H1 (cell line): ENCODE data around the gene COL25A1. TPM values are rescaled to one million over a fixed set of nuclear protein-coding genes. Genes with fewer than 3 reads are reported as not detected.

ENCODE experiments used
- HDAC6 ChIP-seq: IDR thresholded peaks from one replicate; pipeline ENCODE4 v1.7.1; 2012; ENCODE audit warnings: low read depth, mild to moderate bottlenecking, inconsistent platforms, low read length, moderate library complexity
- MAFK ChIP-seq: IDR thresholded peaks from 2 replicates; pipeline ENCODE4 v1.6.1; 2012; ENCODE audit warnings: low read depth, mild to moderate bottlenecking, improper control_type of control experiment, low read length
- POLR2A ChIP-seq, 2 experiments: IDR thresholded peaks; 1 replicate in 1 of 2; 2 replicates in 1 of 2; pipeline ENCODE4 v1.6.1; 2011; ENCODE audit warnings: low read depth in 2 of 2, low read length in 2 of 2, mild to moderate bottlenecking in 2 of 2; ENCODE audit errors: control extremely low read depth in 1 of 2
- RAD21 ChIP-seq, 2 experiments: IDR thresholded peaks in 1 of 2; conservative IDR thresholded peaks in 1 of 2; 2 replicates each; pipeline ENCODE4 v1.6.1; 2011; ENCODE audit warnings: low read depth in 2 of 2, low read length in 2 of 2, improper control_type of control experiment in 1 of 2, inconsistent platforms in 1 of 2, mild to moderate bottlenecking in 1 of 2, moderate library complexity in 1 of 2
- RNF2 ChIP-seq: fragments of 200-900, 300-1000 bp; sonication (generic); IDR thresholded peaks from 2 replicates; pipeline ENCODE4 v1.7.1; 2016; ENCODE audit warnings: borderline replicate concordance, low read depth, mild to moderate bottlenecking, antibody characterized with exemption, low read length; ENCODE audit not compliant: poor library complexity, severe bottlenecking; ENCODE audit errors: missing control alignments
- SIX5 ChIP-seq: IDR thresholded peaks from 2 replicates; pipeline ENCODE4 v1.6.1; 2011; ENCODE audit warnings: mild to moderate bottlenecking, low read depth, low read length
- TBP ChIP-seq: IDR thresholded peaks from 2 replicates; pipeline ENCODE4 v1.6.1; 2011; ENCODE audit warnings: low read depth, low read length, improper control_type of control experiment
- polyA plus RNA-seq, 7 experiments: library from polyadenylated mRNA; depleted of rRNA in 3 of 7; stranded (reverse) in 5 of 7; unstranded in 2 of 7; fragments of >200 nt in 5 of 7; fragments of 200-250 nt in 2 of 7; gene quantifications; 1 replicate in 5 of 7; 2 replicates in 1 of 7; 4 replicates in 1 of 7; pipeline versions ENCODE4 v1.2.1 to v1.2.3, GENCODE V29; 2011 to 2013; ENCODE audit warnings: missing spikeins in 2 of 7, mixed read lengths in 2 of 7
- total RNA-seq: library from RNA; stranded (reverse); fragmentation: NEBNext Ultra II Directional; extraction: Animal tissue kit (Norgen Biotek cat#: 25700); gene quantifications from 2 replicates; pipeline ENCODE4 v1.2.1, GENCODE V29; 2021
- TF ChIP-seq, protein P1 (sequence below): fragments of 300-600 bp; sonication (generic); IDR thresholded peaks from 2 replicates; pipeline ENCODE4 v1.7.1; 2012; ENCODE audit warnings: low read length, moderate library complexity, mild to moderate bottlenecking, inconsistent platforms; ENCODE audit not compliant: insufficient replicate concordance
- TF ChIP-seq, protein P2 (sequence below): IDR thresholded peaks from 2 replicates; pipeline ENCODE4 v1.6.1; 2012; ENCODE audit warnings: low read length, inconsistent platforms

The COL25A1 gene
- total and polyA plus RNA-seq, 2 of the 8 experiments (the other 6 are each of a cell fraction or from before 2014, with no cell fraction given) = 1.1 to 8.3 TPM

DNA sequence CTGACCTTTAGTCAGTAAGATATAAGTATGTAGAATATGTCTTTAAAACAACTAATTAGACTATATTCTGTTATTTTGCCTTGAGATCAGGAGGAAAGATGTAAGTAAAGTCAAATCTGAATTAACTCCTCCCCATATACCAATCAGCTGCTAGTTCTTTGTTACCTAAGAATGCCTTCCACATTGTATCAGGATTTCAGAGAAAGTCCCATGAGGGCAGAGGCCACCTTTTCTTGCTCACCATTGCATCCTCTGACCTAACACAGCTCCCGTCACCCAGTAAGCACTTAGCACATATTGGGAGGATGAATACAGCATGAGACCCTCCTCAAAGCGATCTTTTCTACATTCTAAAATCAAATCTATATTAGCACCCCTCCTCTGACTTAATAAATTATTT lies 87.0 kb downstream of the COL25A1 start (continued):
- TF ChIP-seq, protein P1, sequence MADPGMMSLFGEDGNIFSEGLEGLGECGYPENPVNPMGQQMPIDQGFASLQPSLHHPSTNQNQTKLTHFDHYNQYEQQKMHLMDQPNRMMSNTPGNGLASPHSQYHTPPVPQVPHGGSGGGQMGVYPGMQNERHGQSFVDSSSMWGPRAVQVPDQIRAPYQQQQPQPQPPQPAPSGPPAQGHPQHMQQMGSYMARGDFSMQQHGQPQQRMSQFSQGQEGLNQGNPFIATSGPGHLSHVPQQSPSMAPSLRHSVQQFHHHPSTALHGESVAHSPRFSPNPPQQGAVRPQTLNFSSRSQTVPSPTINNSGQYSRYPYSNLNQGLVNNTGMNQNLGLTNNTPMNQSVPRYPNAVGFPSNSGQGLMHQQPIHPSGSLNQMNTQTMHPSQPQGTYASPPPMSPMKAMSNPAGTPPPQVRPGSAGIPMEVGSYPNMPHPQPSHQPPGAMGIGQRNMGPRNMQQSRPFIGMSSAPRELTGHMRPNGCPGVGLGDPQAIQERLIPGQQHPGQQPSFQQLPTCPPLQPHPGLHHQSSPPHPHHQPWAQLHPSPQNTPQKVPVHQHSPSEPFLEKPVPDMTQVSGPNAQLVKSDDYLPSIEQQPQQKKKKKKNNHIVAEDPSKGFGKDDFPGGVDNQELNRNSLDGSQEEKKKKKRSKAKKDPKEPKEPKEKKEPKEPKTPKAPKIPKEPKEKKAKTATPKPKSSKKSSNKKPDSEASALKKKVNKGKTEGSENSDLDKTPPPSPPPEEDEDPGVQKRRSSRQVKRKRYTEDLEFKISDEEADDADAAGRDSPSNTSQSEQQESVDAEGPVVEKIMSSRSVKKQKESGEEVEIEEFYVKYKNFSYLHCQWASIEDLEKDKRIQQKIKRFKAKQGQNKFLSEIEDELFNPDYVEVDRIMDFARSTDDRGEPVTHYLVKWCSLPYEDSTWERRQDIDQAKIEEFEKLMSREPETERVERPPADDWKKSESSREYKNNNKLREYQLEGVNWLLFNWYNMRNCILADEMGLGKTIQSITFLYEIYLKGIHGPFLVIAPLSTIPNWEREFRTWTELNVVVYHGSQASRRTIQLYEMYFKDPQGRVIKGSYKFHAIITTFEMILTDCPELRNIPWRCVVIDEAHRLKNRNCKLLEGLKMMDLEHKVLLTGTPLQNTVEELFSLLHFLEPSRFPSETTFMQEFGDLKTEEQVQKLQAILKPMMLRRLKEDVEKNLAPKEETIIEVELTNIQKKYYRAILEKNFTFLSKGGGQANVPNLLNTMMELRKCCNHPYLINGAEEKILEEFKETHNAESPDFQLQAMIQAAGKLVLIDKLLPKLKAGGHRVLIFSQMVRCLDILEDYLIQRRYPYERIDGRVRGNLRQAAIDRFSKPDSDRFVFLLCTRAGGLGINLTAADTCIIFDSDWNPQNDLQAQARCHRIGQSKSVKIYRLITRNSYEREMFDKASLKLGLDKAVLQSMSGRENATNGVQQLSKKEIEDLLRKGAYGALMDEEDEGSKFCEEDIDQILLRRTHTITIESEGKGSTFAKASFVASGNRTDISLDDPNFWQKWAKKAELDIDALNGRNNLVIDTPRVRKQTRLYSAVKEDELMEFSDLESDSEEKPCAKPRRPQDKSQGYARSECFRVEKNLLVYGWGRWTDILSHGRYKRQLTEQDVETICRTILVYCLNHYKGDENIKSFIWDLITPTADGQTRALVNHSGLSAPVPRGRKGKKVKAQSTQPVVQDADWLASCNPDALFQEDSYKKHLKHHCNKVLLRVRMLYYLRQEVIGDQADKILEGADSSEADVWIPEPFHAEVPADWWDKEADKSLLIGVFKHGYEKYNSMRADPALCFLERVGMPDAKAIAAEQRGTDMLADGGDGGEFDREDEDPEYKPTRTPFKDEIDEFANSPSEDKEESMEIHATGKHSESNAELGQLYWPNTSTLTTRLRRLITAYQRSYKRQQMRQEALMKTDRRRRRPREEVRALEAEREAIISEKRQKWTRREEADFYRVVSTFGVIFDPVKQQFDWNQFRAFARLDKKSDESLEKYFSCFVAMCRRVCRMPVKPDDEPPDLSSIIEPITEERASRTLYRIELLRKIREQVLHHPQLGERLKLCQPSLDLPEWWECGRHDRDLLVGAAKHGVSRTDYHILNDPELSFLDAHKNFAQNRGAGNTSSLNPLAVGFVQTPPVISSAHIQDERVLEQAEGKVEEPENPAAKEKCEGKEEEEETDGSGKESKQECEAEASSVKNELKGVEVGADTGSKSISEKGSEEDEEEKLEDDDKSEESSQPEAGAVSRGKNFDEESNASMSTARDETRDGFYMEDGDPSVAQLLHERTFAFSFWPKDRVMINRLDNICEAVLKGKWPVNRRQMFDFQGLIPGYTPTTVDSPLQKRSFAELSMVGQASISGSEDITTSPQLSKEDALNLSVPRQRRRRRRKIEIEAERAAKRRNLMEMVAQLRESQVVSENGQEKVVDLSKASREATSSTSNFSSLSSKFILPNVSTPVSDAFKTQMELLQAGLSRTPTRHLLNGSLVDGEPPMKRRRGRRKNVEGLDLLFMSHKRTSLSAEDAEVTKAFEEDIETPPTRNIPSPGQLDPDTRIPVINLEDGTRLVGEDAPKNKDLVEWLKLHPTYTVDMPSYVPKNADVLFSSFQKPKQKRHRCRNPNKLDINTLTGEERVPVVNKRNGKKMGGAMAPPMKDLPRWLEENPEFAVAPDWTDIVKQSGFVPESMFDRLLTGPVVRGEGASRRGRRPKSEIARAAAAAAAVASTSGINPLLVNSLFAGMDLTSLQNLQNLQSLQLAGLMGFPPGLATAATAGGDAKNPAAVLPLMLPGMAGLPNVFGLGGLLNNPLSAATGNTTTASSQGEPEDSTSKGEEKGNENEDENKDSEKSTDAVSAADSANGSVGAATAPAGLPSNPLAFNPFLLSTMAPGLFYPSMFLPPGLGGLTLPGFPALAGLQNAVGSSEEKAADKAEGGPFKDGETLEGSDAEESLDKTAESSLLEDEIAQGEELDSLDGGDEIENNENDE = no peak
- TF ChIP-seq TBP (no peak), HDAC6 (no peak), SIX5 (no peak), MAFK (no peak), POLR2A (IDR thresholded peaks at IDR 0.05; ENCODE audit: control extremely low read depth in 1 of 2, low read depth in 2 of 2, low read length in 2 of 2) (no peak), RNF2 (no peak), RAD21 (IDR thresholded peaks at IDR 0.05 in 1 of 2, conservative IDR thresholded peaks at IDR 0.05 in 1 of 2; ENCODE audit: low read depth in 2 of 2, low read length in 2 of 2) (no peak)
- TF ChIP-seq, protein P2, sequence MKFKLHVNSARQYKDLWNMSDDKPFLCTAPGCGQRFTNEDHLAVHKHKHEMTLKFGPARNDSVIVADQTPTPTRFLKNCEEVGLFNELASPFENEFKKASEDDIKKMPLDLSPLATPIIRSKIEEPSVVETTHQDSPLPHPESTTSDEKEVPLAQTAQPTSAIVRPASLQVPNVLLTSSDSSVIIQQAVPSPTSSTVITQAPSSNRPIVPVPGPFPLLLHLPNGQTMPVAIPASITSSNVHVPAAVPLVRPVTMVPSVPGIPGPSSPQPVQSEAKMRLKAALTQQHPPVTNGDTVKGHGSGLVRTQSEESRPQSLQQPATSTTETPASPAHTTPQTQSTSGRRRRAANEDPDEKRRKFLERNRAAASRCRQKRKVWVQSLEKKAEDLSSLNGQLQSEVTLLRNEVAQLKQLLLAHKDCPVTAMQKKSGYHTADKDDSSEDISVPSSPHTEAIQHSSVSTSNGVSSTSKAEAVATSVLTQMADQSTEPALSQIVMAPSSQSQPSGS = no peak
